Daoy (cell line): ENCODE measurements around the gene IL21R. TPM values are rescaled to one million over a fixed set of nuclear protein-coding genes. Genes with fewer than 3 reads are reported as not detected.
"Not testable (repeated sequence)": the region's sequence is repeated elsewhere in the genome, so short reads cannot be mapped to it uniquely, and the experiment has no call there.

Source experiments
- DNase-seq: peaks from one replicate; pipeline ENCODE4 v3.0.0-alpha.2; 2015; ENCODE audit warnings: low read depth
- total RNA-seq: library from RNA; depleted of rRNA; stranded (reverse); fragments of >200 nt; shearing (Covaris generic); gene quantifications from 2 replicates; pipeline ENCODE4 v1.2.3, GENCODE V29; 2014

IL21R gene
- total RNA-seq, 1 experiment from 2014 or later: not detected

- peak; percentile 90 for DNase-seq
Measured at GRCh38 chr16:27426423-27427408, 24.7 kb downstream of the IL21R start.

- DNase-seq: no peak
Measured at GRCh38 chr16:27427538-27427937, 25.6 kb downstream of the IL21R start.

GRCh38 chr16:27428026-27428785 lies 26.2 kb downstream of the IL21R start:
- DNase-seq: no peak

- DNase-seq: no peak
Measured at GRCh38 chr16:27429330-27429871, 27.4 kb downstream of the IL21R start.

GRCh38 chr16:27429981-27430441 lies 28.0 kb downstream of the IL21R start:
- DNase-seq: no peak

GRCh38 chr16:27430512-27430911 lies 28.5 kb downstream of the IL21R start:
- DNase-seq: no peak

- DNase-seq: no peak
Measured at GRCh38 chr16:27430923-27431484, 29.0 kb downstream of the IL21R start.

- DNase-seq: peak; percentile 62
Measured at GRCh38 chr16:27431773-27432532, 30.0 kb downstream of the IL21R start.

- DNase-seq: peak; percentile 63
Measured at GRCh38 chr16:27432558-27432957, 30.6 kb downstream of the IL21R start.

GRCh38 chr16:27433191-27433590 lies 31.2 kb downstream of the IL21R start:
- not testable (repeated sequence) for DNase-seq

- DNase-seq: no peak
Measured at GRCh38 chr16:27433636-27434035, 31.7 kb downstream of the IL21R start.

- no peak for DNase-seq
Measured at GRCh38 chr16:27434141-27435051, 32.4 kb downstream of the IL21R start.

GRCh38 chr16:27435146-27435545 lies 33.2 kb downstream of the IL21R start:
- DNase-seq: not testable (repeated sequence)

GRCh38 chr16:27436065-27436464 lies 34.1 kb downstream of the IL21R start:
- DNase-seq: no peak

- no peak for DNase-seq
Measured at GRCh38 chr16:27436921-27437650, 35.1 kb downstream of the IL21R start.

- no peak for DNase-seq
Measured at GRCh38 chr16:27437946-27438345, 36.0 kb downstream of the IL21R start.

GRCh38 chr16:27439271-27440018 lies 37.5 kb downstream of the IL21R start:
- no peak for DNase-seq

GRCh38 chr16:27441276-27441675 lies 39.3 kb downstream of the IL21R start:
- no peak for DNase-seq

- no peak for DNase-seq
Measured at GRCh38 chr16:27441998-27442397, 40.0 kb downstream of the IL21R start.
